Astrocyte (in vitro differentiated cells and primary cell): Measurements from ENCODE around the gene DGKZ. TPM values are rescaled to one million over a fixed set of nuclear protein-coding genes. Genes with fewer than 3 reads are reported as not detected.

ENCODE experiments used
- DNase-seq: peaks from one replicate; pipeline ENCODE4 v3.0.0-alpha.2; 2010; ENCODE audit warnings: low read depth
- FAIRE-seq: peaks from 2 replicates; lab custom pipeline; 2011; peaks lifted over from hg19 to GRCh38; lab: Jason Lieb, UNC
- H2AFZ ChIP-seq: 2 replicates; pipeline ENCODE4 v1.6.0; 2012; ENCODE audit warnings: low read depth, low read length, inconsistent platforms
- H3K27ac ChIP-seq: 2 replicates; pipeline ENCODE4 v1.5.1; 2011; ENCODE audit warnings: low read depth, low read length, inconsistent platforms
- H3K27me3 ChIP-seq: 2 replicates; pipeline ENCODE4 v1.6.0; 2011; ENCODE audit warnings: low read length, inconsistent platforms; ENCODE audit not compliant: insufficient read depth
- H3K36me3 ChIP-seq: 2 replicates; pipeline ENCODE4 v1.5.1; 2011; ENCODE audit warnings: low read length, inconsistent platforms; ENCODE audit not compliant: insufficient read depth
- H3K4me1 ChIP-seq: 2 replicates; pipeline ENCODE4 v1.5.1; 2011; ENCODE audit warnings: low read length, inconsistent platforms; ENCODE audit not compliant: insufficient read depth
- H3K4me2 ChIP-seq: 2 replicates; pipeline ENCODE4 v1.6.0; 2012; ENCODE audit warnings: low read length, inconsistent platforms
- H3K4me3 ChIP-seq: 2 replicates; pipeline ENCODE4 v1.5.1; 2011; ENCODE audit warnings: low read depth, mild to moderate bottlenecking, low read length, inconsistent platforms; ENCODE audit not compliant: insufficient read depth
- H3K79me2 ChIP-seq: 2 replicates; pipeline ENCODE4 v1.6.0; 2012; ENCODE audit warnings: mild to moderate bottlenecking, low read length, inconsistent platforms; ENCODE audit not compliant: insufficient read depth
- H3K9ac ChIP-seq: 2 replicates; pipeline ENCODE4 v1.6.0; 2012; ENCODE audit warnings: mild to moderate bottlenecking, low read length, inconsistent platforms
- H3K9me3 ChIP-seq: 2 replicates; pipeline ENCODE4 v1.5.1; 2012; ENCODE audit warnings: low read depth, mild to moderate bottlenecking, low read length, inconsistent platforms; ENCODE audit not compliant: insufficient read depth
- H4K20me1 ChIP-seq: 2 replicates; pipeline ENCODE4 v1.6.0; 2012; ENCODE audit warnings: low read length, inconsistent platforms; ENCODE audit not compliant: insufficient read depth
- H3K27ac Mint-ChIP-seq: one replicate; pipeline ENCODE4 v1.8.0; 2021; ENCODE audit warnings: mild to moderate bottlenecking, mixed read lengths; ENCODE audit not compliant: unreplicated experiment
- H3K27me3 Mint-ChIP-seq: one replicate; pipeline ENCODE4 v1.8.0; 2021; ENCODE audit warnings: low read depth, mixed read lengths; ENCODE audit not compliant: unreplicated experiment
- H3K36me3 Mint-ChIP-seq: one replicate; pipeline ENCODE4 v1.8.0; 2021; ENCODE audit warnings: low read depth, mixed read lengths; ENCODE audit not compliant: unreplicated experiment
- H3K4me1 Mint-ChIP-seq: one replicate; pipeline ENCODE4 v1.8.0; 2021; ENCODE audit warnings: low read depth, mixed read lengths; ENCODE audit not compliant: unreplicated experiment
- H3K4me3 Mint-ChIP-seq: one replicate; pipeline ENCODE4 v1.8.0; 2021; ENCODE audit warnings: mild to moderate bottlenecking, moderate library complexity, mixed read lengths; ENCODE audit not compliant: unreplicated experiment
- H3K9me3 Mint-ChIP-seq: one replicate; pipeline ENCODE4 v1.8.0; 2021; ENCODE audit warnings: mild to moderate bottlenecking, mixed read lengths; ENCODE audit not compliant: unreplicated experiment
- CTCF ChIP-seq: IDR thresholded peaks from 2 replicates; pipeline ENCODE4 v1.5.1; 2011; ENCODE audit warnings: low read depth, mild to moderate bottlenecking, inconsistent platforms, low read length, moderate library complexity; ENCODE audit not compliant: insufficient read depth
- EZH2 ChIP-seq: IDR thresholded peaks from 2 replicates; pipeline ENCODE4 v1.6.1; 2012; ENCODE audit warnings: mild to moderate bottlenecking, low read length, inconsistent platforms; ENCODE audit not compliant: insufficient read depth
- total RNA-seq: library from RNA; stranded (reverse); gene quantifications from 2 replicates; pipeline ENCODE4 v1.2.1, GENCODE V29; 2021

Gene DGKZ
- total RNA-seq, 1 donor from 2014 or later: 59.3 TPM

DNA sequence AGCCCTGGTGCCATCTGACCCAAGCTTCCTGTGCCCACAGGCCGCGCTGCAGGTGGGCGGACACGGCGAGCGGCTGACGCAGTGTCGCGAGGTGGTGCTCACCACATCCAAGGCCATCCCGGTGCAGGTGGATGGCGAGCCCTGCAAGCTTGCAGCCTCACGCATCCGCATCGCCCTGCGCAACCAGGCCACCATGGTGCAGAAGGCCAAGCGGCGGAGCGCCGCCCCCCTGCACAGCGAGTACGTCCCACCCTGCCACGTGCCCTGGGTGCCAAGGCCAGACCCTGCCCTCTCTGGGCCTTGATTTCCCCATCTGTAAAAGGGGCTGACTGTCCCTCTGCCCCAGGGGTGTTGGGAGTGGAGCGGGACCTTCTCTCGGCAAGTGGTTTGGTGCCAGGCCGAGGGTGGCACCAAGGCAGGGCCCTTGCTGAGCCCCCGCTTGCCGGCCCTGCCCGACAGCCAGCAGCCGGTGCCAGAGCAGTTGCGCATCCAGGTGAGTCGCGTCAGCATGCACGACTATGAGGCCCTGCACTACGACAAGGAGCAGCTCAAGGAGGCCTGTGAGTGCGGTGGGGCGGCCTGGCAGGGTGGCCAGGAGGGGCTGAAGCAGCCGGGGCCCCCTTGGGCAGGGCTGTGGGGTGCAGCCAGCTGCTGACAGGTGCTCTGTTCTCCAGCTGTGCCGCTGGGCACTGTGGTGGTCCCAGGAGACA lies 28.3 kb downstream of the DGKZ start:
- Mint-ChIP-seq H3K4me3 (peak overlapping the region; percentile 34), H3K27ac (no peak overlapping the region), H3K27me3 (no peaks in the 10 kb centered on the region), H3K9me3 (no peaks in the 10 kb centered on the region), H3K4me1 (no peaks in the 10 kb centered on the region), H3K36me3 (peaks cover 15% of the 10 kb centered on the region)
- H3K4me3 ChIP-seq: no peak overlapping the region
- H3K36me3 ChIP-seq: no peaks in the 10 kb centered on the region
- H2AFZ ChIP-seq: no peak overlapping the region
- DNase-seq: no peak
- no peaks in the 10 kb centered on the region for H3K27me3 ChIP-seq
- no peak overlapping the region for H3K4me2 ChIP-seq
- H3K27ac ChIP-seq: no peak overlapping the region
- FAIRE-seq: no peak
- TF ChIP-seq EZH2 (no peak), CTCF (no peak)
- no peaks in the 10 kb centered on the region for H3K9me3 ChIP-seq
- no peak overlapping the region for H3K9ac ChIP-seq
- H3K4me1 ChIP-seq: no peaks in the 10 kb centered on the region
- H3K79me2 ChIP-seq: no peaks in the 10 kb centered on the region
- no peaks in the 10 kb centered on the region for H4K20me1 ChIP-seq

DNA sequence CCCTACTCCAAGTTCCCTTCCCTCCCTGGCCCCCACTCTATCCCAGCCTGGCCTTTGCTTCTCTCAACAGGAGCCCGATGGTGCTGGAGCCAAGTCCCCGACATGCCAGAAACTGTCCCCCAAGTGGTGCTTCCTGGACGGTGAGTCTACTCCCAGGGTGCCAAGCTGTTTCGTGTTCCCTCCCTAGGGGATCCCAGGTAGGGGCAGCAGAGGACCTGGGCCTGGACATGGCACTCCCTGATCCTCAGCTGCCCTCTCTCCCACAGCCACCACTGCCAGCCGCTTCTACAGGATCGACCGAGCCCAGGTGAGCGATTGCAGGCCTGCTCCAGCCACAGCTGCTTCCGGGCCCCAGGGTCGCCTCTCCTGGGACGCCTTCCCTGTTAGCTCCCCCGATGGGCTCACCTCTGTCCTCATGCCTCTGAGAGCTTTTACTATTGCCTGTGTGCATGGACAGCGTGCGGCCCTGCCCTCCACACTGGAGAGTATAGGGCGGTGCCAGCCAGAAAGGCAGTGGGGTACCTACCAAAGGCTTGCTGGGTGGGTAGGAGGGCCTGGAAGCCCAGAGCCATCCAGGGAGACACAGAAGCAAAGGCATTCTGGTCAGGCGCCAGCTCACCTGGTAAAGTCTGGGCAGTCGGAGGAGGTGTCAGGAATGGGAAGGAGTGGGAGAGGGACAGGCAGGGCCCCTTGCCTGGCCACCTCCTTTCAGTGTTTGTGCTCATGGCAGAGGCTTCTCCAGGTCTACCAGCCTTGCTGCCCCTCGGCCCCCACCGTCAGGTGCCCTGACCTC lies 29.2 kb downstream of the DGKZ start:
- Mint-ChIP-seq H3K27ac (no peak overlapping the region), H3K36me3 (peaks cover 15% of the 10 kb centered on the region), H3K4me1 (no peaks in the 10 kb centered on the region), H3K4me3 (no peak overlapping the region), H3K27me3 (no peaks in the 10 kb centered on the region), H3K9me3 (no peaks in the 10 kb centered on the region)
- no peak overlapping the region for H2AFZ ChIP-seq
- no peaks in the 10 kb centered on the region for H3K36me3 ChIP-seq
- H3K27me3 ChIP-seq: no peaks in the 10 kb centered on the region
- H4K20me1 ChIP-seq: no peaks in the 10 kb centered on the region
- no peak overlapping the region for H3K4me3 ChIP-seq
- H3K79me2 ChIP-seq: no peaks in the 10 kb centered on the region
- FAIRE-seq (no peak), DNase-seq (no peak)
- no peak for TF ChIP-seq EZH2
- TF ChIP-seq CTCF: no peak
- H3K4me1 ChIP-seq: no peaks in the 10 kb centered on the region
- no peak overlapping the region for H3K27ac ChIP-seq
- no peaks in the 10 kb centered on the region for H3K9me3 ChIP-seq
- no peak overlapping the region for H3K9ac ChIP-seq
- H3K4me2 ChIP-seq: no peak overlapping the region

- H3K9me3 ChIP-seq: no peaks in the 10 kb centered on the region
- Mint-ChIP-seq H3K36me3 (peaks cover 14% of the 10 kb centered on the region), H3K9me3 (no peaks in the 10 kb centered on the region), H3K27ac (peak overlapping the region; percentile 12), H3K4me1 (no peaks in the 10 kb centered on the region), H3K27me3 (no peaks in the 10 kb centered on the region), H3K4me3 (no peak overlapping the region)
- H3K36me3 ChIP-seq: no peaks in the 10 kb centered on the region
- FAIRE-seq (no peak), DNase-seq (no peak)
- H3K4me2 ChIP-seq: no peak overlapping the region
- no peak overlapping the region for H2AFZ ChIP-seq
- no peaks in the 10 kb centered on the region for H3K27me3 ChIP-seq
- H3K4me1 ChIP-seq: peaks cover 5% of the 10 kb centered on the region
- no peak overlapping the region for H3K4me3 ChIP-seq
- no peak for TF ChIP-seq EZH2
- TF ChIP-seq CTCF: no peak
- no peak overlapping the region for H3K9ac ChIP-seq
- no peaks in the 10 kb centered on the region for H4K20me1 ChIP-seq
- H3K27ac ChIP-seq: no peak overlapping the region
- H3K79me2 ChIP-seq: peaks cover 5% of the 10 kb centered on the region
These were observed 30.0 kb downstream of the DGKZ start for GRCh38 chr11:46377290-46377689.
